ENCODE measurements around the gene KLHDC7B. TPM values are rescaled to one million over a fixed set of nuclear protein-coding genes. Genes with fewer than 3 reads are reported as not detected.

KLHDC7B gene
- total RNA-seq, 1 experiment from 2014 or later: not detected

DNA sequence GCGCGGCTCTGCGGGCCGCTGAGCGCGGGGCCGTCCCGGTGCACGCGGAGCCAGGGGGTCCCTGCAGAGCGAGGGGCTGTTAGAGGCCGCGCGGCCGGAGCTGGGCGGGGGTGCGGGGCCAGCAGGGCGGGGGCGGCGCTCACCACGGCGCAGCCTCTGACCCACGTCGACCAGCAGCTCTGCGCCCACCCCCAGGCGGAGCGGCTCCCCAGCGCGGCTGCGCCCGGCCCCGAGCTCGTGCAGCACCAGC lies 19.9 kb upstream of the KLHDC7B start:
- H3K9me3 ChIP-seq (ENCODE audit: low read length): no peaks in the 10 kb centered on the region
- H3K4me1 ChIP-seq (ENCODE audit: insufficient read depth, low read length): peaks cover 13% of the 10 kb centered on the region; the same call in 1 of the 2 replicates
- H3K4me2 ChIP-seq (ENCODE audit: low read length): peak overlapping the region; percentile 98
- TF ChIP-seq EZH2phosphoT487 (IDR thresholded peaks at IDR 0.05; ENCODE audit: borderline replicate concordance, low read length) (no peak), EZH2 (IDR thresholded peaks at IDR 0.05; ENCODE audit: low read length, unreplicated experiment) (no peak)
- TF ChIP-seq, protein P1, sequence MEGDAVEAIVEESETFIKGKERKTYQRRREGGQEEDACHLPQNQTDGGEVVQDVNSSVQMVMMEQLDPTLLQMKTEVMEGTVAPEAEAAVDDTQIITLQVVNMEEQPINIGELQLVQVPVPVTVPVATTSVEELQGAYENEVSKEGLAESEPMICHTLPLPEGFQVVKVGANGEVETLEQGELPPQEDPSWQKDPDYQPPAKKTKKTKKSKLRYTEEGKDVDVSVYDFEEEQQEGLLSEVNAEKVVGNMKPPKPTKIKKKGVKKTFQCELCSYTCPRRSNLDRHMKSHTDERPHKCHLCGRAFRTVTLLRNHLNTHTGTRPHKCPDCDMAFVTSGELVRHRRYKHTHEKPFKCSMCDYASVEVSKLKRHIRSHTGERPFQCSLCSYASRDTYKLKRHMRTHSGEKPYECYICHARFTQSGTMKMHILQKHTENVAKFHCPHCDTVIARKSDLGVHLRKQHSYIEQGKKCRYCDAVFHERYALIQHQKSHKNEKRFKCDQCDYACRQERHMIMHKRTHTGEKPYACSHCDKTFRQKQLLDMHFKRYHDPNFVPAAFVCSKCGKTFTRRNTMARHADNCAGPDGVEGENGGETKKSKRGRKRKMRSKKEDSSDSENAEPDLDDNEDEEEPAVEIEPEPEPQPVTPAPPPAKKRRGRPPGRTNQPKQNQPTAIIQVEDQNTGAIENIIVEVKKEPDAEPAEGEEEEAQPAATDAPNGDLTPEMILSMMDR (conservative IDR thresholded peaks at IDR 0.05; ENCODE audit: low read depth, low read length): no peak
- no peaks in the 10 kb centered on the region for H3F3A ChIP-seq (ENCODE audit: low read length, unreplicated experiment)
- no peaks in the 10 kb centered on the region for H3K27me3 ChIP-seq (ENCODE audit: low read length)
- ATAC-seq: no peak
- no peak for DNase-seq
- peak overlapping the region; percentile 75 for H2AFZ ChIP-seq (ENCODE audit: low read length)
- peak overlapping the region; percentile 81 for H3K4me3 ChIP-seq (ENCODE audit: low read length)
- H4K20me1 ChIP-seq (ENCODE audit: low read length): no peaks in the 10 kb centered on the region; the same call in 1 of the 2 replicates
- ChIA-PET POLR2A (ENCODE audit: unreplicated experiment) (interaction anchor here (0.5 to 1.7 kb wide), 4 partner anchors 18 to 57 kb away, joined by 3 to 8 read pairs (median 4); partner anchors contain the start of genes LMF2 and NCAPH2), CTCF (interaction anchor here (0.5 to 2.7 kb wide), 4 partner anchors 18 to 95 kb away, joined by 3 to 16 read pairs (median 9); partner anchors contain the start of genes LMF2 and NCAPH2)
- H3K79me2 ChIP-seq (ENCODE audit: low read length): peaks cover 25% of the 10 kb centered on the region
- no peaks in the 10 kb centered on the region for H3K36me3 ChIP-seq (ENCODE audit: low read depth, low read length)
- BruUV-seq (replicated peaks): no TSS peak
- intact Hi-C loops (cut with micrococcal nuclease): loop anchor here (5.0 kb wide), 2 partner anchors 37 to 97 kb away; partner anchors contain the start of gene SYCE3
- H3K9me2 ChIP-seq (replicated peaks; ENCODE audit: low read length): no peaks in the 10 kb centered on the region
- peak overlapping the region; percentile 78 for H3K27ac ChIP-seq (ENCODE audit: low read length)
- peak overlapping the region; percentile 94 for H3K9ac ChIP-seq (ENCODE audit: low read length)

DNA sequence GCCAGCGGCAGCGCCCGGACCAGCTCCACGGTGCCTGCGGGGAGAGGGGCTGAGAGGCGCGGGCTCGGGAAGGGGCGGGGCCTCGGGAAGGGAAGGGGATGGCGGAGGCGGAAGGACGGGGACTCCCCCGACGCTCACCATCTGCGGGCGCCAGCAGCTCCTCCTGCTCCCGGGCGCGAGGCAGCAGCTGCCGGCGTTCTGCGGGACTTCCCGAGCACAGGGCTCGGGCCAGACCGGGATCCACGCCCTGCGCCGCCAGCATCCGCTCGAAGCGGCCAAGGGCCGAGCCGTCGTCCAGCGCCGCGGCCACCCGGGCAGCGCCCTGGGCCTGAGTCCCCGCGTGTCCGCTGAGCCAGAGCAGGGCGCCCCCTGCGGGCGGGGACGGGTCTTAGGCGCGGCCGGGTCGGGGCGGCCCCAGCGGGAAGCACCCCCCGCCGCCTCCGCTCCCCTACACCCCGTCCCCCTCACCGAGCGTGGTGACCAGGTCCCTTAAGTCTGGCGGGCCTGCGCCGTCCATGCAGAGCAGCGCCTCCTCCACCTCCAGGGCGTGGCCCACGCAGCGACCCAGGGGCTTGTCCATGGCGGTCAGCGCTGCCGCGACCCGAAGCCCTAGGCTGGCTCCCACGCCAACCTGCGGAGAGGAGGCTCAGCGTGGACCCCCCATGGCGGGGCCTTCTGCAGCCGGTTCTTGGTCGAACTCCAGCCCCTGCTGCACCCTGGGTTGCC lies 19.4 kb upstream of the KLHDC7B start:
- Histone ChIP-seq H3K4me3 (ENCODE audit: low read length) (peak overlapping the region; percentile 81), H4K20me1 (ENCODE audit: low read length) (no peaks in the 10 kb centered on the region; the same call in 1 of the 2 replicates), H3K4me1 (ENCODE audit: insufficient read depth, low read length) (peaks cover 18% of the 10 kb centered on the region; the same call in 1 of the 2 replicates), H3K27ac (ENCODE audit: low read length) (peak overlapping the region; percentile 78), H3K9me2 (replicated peaks; ENCODE audit: low read length) (no peaks in the 10 kb centered on the region), H2AFZ (ENCODE audit: low read length) (peak overlapping the region; percentile 75), H3K79me2 (ENCODE audit: low read length) (peaks cover 25% of the 10 kb centered on the region), H3K9me3 (ENCODE audit: low read length) (no peaks in the 10 kb centered on the region), H3K27me3 (ENCODE audit: low read length) (no peaks in the 10 kb centered on the region), H3F3A (ENCODE audit: low read length, unreplicated experiment) (no peaks in the 10 kb centered on the region), H3K9ac (ENCODE audit: low read length) (peak overlapping the region; percentile 94), H3K4me2 (ENCODE audit: low read length) (peak overlapping the region; percentile 98), H3K36me3 (ENCODE audit: low read depth, low read length) (no peaks in the 10 kb centered on the region)
- ChIA-PET POLR2A (ENCODE audit: unreplicated experiment) (interaction anchor here (0.7 to 1.7 kb wide), 3 partner anchors 18 to 40 kb away, joined by 3 to 8 read pairs (median 4); partner anchors contain the start of genes LMF2 and NCAPH2), CTCF (interaction anchor here (0.5 to 2.7 kb wide), 3 partner anchors 18 to 95 kb away, joined by 3 to 16 read pairs (median 15); partner anchors contain the start of genes LMF2 and NCAPH2)
- ATAC-seq: peak; percentile 23
- TF ChIP-seq, protein P1 (conservative IDR thresholded peaks at IDR 0.05; ENCODE audit: low read depth, low read length): peak; percentile 52
- no peak for TF ChIP-seq EZH2phosphoT487 (IDR thresholded peaks at IDR 0.05; ENCODE audit: borderline replicate concordance, low read length)
- DNase-seq: peak; percentile 54
- no TSS peak for BruUV-seq (replicated peaks)
- intact Hi-C loops (cut with micrococcal nuclease): loop anchor here (5.0 kb wide), 2 partner anchors 36 to 96 kb away; partner anchors contain the start of gene SYCE3
